Measurements from ENCODE around the gene SIRT7.

Gene SIRT7

DNA sequence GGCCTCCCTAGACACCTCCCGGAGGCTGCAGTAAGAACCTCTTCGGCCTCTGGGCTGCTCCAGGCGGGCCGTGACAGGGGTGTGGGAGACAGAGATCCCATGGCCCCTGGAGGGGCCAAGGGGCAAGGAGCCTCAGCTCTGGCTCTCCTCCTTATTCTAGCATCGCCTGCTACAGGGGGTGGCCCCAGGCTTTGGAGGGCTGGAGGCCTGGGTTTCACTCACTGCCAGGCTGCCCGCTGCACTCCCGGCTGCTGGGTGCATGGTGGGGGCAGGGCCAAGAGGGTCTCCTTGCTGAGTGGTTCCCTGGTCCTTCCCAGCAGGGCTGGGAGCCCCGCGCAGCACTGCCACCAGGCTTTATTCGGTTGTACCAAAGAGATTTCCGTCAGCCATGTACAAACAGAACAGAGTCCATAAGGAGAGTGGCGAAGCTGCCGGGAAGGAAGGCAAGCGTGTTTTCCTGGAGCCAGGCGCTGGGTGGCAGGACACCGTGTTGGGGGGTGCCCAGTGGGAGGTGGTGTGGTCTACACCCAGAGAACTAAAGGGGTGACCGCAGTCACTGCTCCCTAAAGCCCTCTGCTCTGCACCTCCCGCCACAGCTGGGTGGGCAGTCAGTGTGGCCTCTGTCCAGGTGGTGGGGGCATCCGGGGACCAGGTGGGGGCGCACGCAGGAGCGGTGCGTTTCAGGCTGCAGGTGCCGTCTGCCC lies 13.9 kb downstream of the SIRT7 start:
- no peak for DNase-seq

DNA sequence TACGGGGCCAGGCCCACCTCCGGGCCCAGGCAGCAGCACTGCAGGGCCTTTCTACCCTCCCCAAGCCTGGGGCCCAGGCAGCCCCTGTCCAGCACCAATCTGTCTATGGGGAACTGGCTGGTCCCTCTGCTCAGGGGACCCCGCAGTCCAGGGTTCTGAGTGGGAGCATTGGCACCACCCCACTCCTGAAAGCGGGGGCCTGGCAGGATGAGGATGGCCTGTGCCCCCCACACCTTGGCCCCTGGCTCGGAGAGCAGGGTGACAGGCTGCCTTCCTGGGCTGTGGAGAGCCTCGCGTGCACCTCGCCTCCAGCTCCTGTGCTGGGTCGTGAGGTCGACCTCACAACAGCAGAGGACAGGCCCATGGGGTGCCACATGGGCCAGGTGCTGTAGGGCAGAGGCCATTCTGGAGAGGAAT lies 14.6 kb downstream of the SIRT7 start:
- DNase-seq, result no peak

DNA sequence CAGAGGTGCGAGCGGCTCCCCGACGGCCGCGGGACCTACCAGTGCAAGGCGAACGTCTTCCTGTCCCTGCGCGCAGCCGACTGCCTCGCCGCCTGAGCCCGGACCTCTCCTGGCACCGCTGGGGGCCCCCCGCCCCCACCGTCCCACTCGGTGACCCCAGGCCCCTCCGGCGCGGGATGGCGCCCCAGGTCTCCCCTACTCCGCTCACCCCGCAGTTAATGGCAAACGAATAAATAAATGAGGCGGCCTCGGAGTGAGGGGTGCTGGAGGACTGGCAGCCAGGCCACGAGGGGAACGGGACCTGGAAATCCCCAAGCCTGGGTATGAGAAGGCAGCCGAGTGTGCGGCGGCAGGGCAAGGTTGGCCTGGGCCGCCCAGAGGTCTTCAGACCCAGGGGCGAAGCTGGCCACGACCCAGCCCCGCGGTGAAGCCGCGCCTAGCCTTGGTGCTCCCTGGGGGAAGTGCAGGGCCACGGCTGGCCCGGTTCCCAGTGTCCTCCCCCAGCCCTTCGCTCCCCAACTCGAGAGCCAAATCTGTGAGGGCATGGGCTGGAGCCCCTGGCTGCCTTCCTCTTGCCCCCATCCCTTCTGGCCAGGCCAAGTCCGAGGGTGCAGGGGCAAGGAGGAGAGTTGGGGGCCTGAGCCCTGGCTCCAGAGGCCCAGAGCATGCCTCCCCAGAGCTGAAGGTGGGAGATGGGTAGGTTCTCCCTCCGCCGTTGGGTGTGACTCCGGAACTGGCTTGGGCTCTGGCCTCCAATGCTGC lies 15.1 kb downstream of the SIRT7 start:
- DNase-seq, result no peak

- no peak for DNase-seq
Measured at GRCh38 chr17:81902023-81902652, 15.8 kb downstream of the SIRT7 start, which contains the start of gene NPB. Gene NPB, plus strand, starts transcription at chr17:81902238. Its CDS starts 40 bp downstream, at chr17:81902278.

DNA sequence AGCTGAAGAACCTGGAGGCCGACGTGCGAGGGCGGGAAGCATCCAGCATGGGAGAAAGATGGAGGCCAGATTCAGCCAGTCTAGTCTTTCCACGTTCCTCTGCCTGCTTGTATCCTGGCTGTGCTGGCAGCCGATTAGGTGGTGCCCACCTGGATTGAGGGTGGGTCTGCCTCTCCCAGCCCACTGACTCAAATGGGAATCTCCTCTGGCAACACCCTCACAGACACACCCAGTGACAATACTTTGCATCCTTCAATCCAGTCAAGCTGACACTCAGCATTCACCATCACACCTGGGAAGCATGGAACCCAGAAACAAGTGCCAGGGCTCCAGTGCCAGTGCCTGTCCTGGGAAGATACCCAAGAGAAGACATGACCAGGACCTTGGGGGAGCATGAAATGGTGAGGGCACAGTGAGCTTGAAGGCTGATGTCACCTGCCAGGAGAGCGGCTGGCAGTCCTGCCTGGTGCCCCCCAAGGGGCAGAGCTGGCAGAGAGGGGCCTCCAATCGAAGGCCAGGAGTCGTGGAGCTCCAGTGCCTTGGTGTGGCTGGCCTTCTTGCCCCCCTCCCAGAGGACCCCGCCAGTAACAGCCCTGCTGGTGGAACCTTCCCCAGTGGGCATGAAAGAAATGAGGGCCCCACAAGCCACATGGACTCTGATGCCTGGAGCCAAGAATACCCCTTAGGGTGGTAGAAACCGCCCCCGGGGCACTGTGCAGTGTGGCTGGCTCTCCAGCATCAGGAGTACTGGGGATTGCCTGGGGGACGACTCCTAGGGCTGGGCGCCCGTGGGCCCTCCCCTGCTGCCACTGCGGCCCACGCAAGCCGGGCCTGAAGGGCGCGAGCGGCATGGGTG lies 16.6 kb downstream of the SIRT7 start:
- no peak for DNase-seq

DNA sequence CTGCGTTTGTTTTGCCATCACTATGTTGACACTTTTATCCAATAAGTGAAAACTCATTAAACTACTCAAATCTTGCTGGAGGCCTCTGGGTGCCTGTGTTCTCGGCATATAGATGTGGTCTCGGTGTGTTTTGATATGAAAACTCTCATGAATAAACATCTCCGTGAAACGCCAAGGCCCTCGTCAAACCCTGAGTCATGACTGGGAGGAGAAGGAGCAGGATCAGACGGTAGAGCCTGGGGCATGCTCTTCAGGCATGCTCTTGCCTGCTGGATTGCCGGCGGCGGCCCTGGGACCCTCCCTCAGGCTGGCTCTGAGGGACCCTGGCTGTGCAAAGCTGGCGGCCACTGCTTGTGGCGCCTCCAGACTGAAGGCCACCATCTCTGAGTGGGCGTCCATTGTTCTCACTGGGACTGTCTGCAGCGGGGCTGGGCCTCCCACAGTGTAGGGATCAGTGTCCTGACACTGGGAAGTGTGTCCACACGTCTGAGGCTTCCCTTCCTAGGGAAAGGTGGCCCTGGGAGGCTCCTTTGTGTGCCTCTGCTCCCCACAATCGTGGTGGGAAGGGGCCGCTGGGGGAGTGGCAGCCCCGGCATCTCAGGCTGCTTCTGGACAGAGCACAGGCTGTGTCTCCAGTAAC lies 17.7 kb downstream of the SIRT7 start:
- no peak for DNase-seq

GRCh38 chr17:81899514-81900166 lies 18.3 kb downstream of the SIRT7 start:
- DNase-seq, result no peak

DNA sequence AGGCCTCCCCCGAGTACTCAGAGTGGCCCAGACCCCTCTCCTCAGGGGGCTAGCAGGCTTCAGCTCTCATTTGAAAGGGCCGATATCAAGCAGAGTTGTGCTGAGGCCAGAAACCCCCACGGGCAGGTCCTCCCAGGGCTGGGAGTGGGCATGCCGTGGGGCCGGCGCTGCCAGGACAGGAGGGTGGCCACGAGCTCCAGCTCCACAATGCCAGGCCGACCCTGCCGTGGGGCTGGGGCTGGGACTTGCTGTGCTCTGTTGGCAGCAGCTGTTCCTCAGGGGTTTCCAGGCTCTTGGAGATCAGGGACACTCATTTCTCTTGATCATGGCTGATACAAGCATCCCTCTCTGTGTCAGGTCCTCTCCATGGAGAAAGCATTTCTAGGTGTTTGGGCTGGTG lies 19.1 kb downstream of the SIRT7 start:
- DNase-seq, result no peak

- no peak for DNase-seq
Measured at GRCh38 chr17:81898029-81898866, 19.7 kb downstream of the SIRT7 start.

DNA sequence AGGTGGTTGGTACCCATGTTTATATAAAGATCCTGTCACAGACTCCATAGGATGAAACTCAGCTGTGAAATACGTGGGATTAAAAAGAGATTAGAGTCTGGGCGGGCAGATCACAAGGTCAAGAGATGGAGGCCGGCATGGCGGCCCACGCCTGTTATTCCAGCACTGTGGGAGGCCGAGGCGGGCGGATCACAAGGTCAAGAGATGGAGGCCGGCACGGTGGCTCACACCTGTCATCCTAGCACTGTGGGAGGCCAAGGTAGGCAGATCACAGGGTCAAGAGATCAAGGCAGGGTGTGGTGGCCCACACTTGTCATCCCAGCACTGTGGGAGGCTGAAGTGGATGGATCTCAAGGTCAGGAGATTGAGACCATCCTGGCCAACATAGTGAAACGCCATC lies 22.6 kb downstream of the SIRT7 start:
- no peak for DNase-seq

- DNase-seq, result no peak
Measured at GRCh38 chr17:81891303-81891552, 26.7 kb downstream of the SIRT7 start.

DNA sequence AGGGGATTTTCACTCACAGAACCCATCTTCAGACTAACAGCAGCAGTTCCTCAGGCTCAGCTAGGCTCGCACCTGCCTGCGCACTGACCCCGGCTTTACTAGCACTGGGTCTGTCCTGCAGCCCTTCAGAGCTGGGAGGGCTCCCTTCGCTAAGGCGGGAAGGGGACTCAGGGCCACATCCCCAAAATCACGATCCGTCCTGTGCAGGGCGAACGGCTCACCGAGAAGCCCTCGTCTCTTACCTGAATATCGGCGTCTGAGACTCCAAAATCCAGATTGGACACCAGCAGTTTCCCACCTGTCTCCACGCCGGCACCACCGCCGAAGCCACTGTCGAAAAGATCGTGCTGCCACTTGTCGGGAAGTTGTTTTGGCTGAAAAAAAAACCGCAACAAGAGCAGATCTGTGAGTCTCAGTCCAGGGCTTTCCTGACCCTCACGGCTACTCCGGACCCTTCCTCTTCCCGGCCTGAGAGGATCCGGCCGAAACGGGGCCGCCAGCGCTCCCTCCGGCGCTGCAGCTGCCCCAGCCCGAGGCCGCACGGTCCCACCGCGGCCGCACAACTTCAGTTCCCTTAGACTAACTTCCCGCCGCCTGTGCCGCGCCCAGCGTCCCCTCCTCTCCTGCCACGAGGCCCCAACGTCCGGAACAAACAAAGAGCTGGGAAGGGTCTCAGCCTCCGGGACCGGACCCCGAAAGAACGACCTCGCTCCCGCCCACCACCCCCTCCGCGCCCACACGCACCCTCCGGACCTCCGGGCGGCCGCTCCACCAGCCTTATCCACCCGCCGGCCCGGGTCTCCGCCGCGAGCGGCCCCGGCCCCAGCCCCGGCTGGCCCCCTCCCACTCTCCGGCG lies 27.3 kb downstream of the SIRT7 start:
- no peak for DNase-seq

DNA sequence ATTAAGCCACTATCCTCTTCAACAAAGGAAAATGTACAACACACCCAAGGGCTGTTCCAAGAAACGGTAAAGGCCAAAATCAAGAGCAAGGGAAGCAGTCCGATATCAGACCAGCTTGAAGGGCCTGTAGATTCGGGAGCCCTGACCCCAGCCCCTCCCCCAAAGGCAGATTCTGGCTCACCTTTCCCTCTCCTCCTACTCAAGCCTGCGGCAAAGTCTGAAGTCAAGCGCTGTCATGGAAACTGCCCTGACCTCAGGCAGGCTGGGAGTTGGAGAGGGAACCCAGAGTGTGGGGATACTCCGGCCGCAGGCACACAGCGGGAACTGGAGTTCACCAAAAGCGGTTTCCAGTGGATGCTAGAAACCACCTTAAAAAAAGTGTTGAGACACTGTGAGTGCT lies 28.4 kb downstream of the SIRT7 start:
- no peak for DNase-seq

GRCh38 chr17:81888988-81889595 lies 28.9 kb downstream of the SIRT7 start:
- no peak for DNase-seq

- DNase-seq, result no peak
Measured at GRCh38 chr17:81888105-81888987, 29.6 kb downstream of the SIRT7 start.

DNA sequence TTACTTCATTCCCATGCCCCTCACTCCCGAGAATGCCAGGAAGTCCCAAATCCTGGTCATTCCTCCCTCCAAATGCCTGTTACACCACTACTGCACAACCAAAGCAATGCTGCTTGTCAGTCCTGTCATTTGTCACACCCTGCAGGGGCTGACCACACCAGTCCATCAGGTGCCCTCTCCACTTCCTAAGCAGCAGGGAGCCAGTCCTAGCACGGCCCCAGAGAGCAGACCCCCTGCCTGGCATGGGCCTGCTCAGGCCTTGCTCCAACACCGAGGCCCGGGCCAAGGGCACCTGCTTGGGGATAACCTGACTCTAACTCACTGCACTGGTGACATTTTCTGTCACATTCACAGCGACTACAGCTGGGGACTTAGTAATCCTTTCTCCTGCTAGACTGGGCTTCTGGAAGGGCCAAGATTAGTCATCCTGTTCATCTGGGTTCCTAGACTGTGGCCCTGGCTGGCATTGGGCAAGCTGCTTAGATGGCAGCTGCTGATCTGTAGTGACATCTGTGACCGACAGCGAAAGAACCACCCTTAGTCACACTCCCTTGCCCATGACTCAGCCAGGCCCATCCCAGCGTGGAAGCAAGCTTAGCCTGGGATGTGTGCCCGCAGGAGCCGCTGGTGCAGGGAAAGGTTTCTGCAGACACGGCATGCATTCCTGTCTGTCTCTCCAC lies 32.0 kb downstream of the SIRT7 start:
- no peak for DNase-seq

DNA sequence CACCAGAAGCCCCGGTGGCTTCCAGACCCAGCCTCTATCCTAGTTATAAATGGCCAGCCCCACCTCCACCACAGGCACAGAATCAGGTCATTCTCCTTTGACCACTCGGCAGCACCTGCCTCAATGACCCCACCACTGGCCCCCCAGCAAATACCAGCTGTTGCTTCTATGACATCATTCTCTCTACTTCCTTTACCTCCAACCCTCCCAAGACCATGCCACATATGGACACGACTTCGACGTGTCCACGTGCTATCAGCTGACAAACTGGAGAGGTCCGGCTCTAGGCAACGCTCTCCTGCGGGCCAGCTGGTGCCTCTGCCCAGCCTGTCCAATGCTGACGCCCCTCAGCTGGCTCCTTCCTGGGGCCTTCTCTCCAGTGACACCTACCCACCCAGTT lies 32.5 kb downstream of the SIRT7 start:
- no peak for DNase-seq

DNA sequence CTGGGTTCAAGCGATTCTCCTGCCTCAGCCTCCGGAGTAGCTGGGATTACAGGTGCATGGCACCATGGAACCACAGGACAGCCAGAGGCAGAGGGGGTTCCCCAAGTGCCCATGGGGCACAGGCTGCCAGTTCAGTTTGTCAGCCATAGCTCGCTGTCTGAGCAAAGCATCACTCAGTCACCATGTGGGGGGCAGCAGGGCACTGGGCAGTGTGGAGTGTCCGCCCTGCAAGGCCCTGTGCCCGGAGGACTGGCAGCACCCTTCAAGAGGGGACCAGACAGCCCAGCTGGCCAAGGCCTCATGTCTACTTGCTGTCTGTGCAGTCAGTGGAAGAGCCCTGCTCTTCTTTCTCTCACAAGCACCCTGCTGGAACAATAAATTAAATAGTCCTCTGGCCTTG lies 33.0 kb downstream of the SIRT7 start:
- no peak for DNase-seq
